Measurements from ENCODE around the gene RNLS. TPM values are rescaled to one million over a fixed set of nuclear protein-coding genes. Genes with fewer than 3 reads are reported as not detected.

The RNLS gene
- total RNA-seq, 1 donor from 2014 or later: 8.7 TPM

DNA sequence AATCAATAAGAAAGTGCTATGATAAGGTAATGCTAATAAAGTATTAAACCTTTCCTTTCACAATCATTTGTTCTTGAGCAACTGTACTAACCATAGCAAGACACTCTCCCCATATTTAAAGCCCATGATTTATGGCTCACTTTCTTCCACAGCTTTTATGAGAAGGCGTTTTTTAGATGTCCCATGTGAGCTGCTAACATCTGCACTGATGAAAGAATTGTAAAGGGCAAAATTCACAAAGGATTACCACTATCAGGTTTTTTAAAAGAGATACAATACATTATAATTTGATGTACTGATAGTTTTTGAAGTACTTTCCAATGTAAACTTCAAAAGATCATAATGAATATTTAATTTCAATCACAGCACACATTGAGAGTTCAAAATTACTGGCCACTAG is 75.7 kb downstream of the RNLS start:
- Histone ChIP-seq H3K4me3 (ENCODE audit: low read depth, low read length) (no peak overlapping the region), H3K36me3 (ENCODE audit: control insufficient read depth, insufficient read depth, low read length) (no peaks in the 10 kb centered on the region), H3K27me3 (ENCODE audit: control insufficient read depth, insufficient read depth, low read length) (no peaks in the 10 kb centered on the region)
- no peak for FAIRE-seq
- DNase-seq (ENCODE audit: low read depth): no peak
- TF ChIP-seq CTCF (IDR thresholded peaks at IDR 0.05; ENCODE audit: insufficient read depth, low read length, severe bottlenecking): no peak

DNA sequence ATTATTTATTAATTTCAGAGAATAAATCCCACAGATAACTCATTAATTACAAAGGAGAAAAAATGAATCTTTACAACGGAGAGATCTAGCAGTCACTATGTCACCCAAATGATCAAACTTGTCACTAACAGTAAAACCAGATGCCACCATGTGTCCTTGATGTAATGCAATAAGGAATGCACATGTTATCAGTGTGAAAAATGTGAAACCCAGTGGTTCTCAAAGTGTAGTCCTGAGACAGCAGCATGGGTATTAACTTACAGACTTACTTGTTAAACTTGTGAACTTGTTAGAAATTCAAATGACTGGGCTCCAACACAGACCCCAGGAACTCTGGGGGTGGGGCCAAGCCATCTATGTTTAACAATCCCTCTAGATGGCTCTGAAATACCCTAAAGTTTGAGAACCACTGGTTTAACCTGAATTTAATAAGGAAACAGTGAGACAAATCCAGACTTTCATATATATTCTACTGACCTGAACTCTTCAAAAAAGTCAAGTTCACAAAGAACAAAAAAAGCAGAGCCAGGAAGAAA is 77.4 kb downstream of the RNLS start:
- no peak for TF ChIP-seq CTCF (IDR thresholded peaks at IDR 0.05; ENCODE audit: insufficient read depth, low read length, severe bottlenecking)
- no peaks in the 10 kb centered on the region for H3K27me3 ChIP-seq (ENCODE audit: control insufficient read depth, insufficient read depth, low read length)
- H3K4me3 ChIP-seq (ENCODE audit: low read depth, low read length): no peak overlapping the region
- H3K36me3 ChIP-seq (ENCODE audit: control insufficient read depth, insufficient read depth, low read length): no peaks in the 10 kb centered on the region
- no peak for FAIRE-seq
- no peak for DNase-seq (ENCODE audit: low read depth)

GRCh38 chr10:88505265-88505664 is 77.9 kb downstream of the RNLS start:
- no peak for TF ChIP-seq CTCF (IDR thresholded peaks at IDR 0.05; ENCODE audit: insufficient read depth, low read length, severe bottlenecking)
- no peaks in the 10 kb centered on the region for H3K27me3 ChIP-seq (ENCODE audit: control insufficient read depth, insufficient read depth, low read length)
- FAIRE-seq: no peak
- DNase-seq (ENCODE audit: low read depth): no peak
- H3K4me3 ChIP-seq (ENCODE audit: low read depth, low read length): no peak overlapping the region
- H3K36me3 ChIP-seq (ENCODE audit: control insufficient read depth, insufficient read depth, low read length): no peaks in the 10 kb centered on the region

- no peak for FAIRE-seq
- Histone ChIP-seq H3K27me3 (ENCODE audit: control insufficient read depth, insufficient read depth, low read length) (no peaks in the 10 kb centered on the region), H3K36me3 (ENCODE audit: control insufficient read depth, insufficient read depth, low read length) (no peaks in the 10 kb centered on the region), H3K4me3 (ENCODE audit: low read depth, low read length) (no peak overlapping the region)
- DNase-seq (ENCODE audit: low read depth): peak; percentile 59
- no peak for TF ChIP-seq CTCF (IDR thresholded peaks at IDR 0.05; ENCODE audit: insufficient read depth, low read length, severe bottlenecking)
These were observed 82.5 kb downstream of the RNLS start for GRCh38 chr10:88500656-88501055.

- no peaks in the 10 kb centered on the region for H3K36me3 ChIP-seq (ENCODE audit: control insufficient read depth, insufficient read depth, low read length)
- FAIRE-seq: no peak
- no peak overlapping the region for H3K4me3 ChIP-seq (ENCODE audit: low read depth, low read length)
- no peak for TF ChIP-seq CTCF (IDR thresholded peaks at IDR 0.05; ENCODE audit: insufficient read depth, low read length, severe bottlenecking)
- DNase-seq (ENCODE audit: low read depth): peak; percentile 85
- H3K27me3 ChIP-seq (ENCODE audit: control insufficient read depth, insufficient read depth, low read length): no peaks in the 10 kb centered on the region
These were observed 83.3 kb downstream of the RNLS start for GRCh38 chr10:88499569-88500470.
